GM21381 (cell line): ENCODE results near the gene NABP2.
"Not testable (repeated sequence)": the region's sequence is repeated elsewhere in the genome, so short reads cannot be mapped to it uniquely, and the experiment has no call there.

ENCODE experiments used
- ATAC-seq: cut with Tn5 transposase; IDR thresholded peaks from one replicate; pipeline ENCODE4 v1.9.1; 2021; ENCODE audit warnings: mild to moderate bottlenecking, moderate library complexity; ENCODE audit not compliant: unreplicated experiment

NABP2 gene

DNA sequence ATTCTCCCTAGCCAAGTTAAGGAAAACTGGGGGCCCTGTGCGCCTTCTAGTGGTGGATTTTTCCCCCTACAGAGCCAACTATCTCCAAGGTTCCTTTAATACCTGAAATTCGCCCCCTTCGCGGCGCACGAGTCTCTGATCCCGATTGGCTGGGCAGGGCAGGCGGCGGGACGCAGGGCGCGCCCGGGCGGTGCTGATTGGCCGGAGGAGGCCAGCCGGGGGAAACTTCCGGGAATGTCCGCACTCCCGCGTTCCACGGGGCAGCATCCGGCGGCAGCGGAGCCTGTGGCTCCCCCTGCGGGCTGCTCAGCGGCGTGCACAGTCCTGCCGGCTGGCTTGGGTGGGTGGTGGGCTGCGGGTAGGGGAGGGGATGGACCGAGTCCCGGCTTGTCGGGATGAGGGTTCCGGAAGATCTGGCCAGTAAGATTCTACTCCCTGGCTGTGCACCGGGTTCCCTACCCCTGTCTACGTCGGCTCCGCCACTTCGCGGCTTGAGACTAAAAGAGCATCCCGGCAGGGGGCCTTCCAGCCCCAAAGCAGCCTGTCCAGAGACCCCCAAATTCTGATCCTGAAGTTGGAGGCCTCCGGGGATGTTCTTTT, at the start of gene NABP2:
Gene NABP2, plus strand, starts transcription at position 241 of the 600 bp plus-strand sequence. CDS start 515 bp downstream, outside the sequence.
- peak; percentile 74 for ATAC-seq

DNA sequence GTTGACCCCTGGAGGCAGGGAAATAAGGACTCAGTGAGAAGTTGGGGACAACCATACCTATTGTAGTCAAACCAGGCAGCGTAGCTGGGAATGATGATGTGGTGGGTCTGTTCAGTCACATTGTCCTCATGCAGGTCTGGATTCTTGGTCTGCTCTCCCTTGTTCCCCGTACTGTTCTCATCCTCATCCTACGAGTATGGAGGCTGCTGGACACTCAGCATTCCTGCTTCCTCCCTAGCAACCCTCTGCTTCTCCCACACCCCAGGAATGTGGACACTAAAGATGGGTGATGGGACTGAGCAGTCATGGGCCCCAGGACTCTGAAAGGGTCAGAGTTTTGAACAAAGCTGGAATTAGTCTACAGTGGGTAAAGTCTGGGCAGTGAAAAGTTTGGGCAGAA, 45.8 kb upstream of the NABP2 start:
- no peak for ATAC-seq

DNA sequence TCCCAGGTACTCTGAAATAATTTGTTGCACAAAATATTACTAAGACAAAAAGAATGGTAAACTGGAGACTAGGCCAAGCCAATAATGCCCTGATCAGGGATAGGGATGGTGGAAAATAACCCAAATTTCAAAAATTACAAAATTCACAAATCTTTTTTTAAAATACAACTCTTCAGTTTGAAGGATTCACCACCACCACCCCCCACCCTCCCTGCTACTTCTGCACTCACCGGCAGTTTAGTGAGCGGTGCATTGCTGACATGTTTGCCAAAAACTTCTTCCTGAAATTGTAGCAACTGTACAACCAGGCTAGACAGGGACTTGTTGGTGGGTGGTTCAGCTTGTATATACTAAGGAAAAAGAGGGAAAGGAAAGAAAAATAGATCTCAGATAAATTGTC, 37.2 kb upstream of the NABP2 start:
- ATAC-seq: no peak

DNA sequence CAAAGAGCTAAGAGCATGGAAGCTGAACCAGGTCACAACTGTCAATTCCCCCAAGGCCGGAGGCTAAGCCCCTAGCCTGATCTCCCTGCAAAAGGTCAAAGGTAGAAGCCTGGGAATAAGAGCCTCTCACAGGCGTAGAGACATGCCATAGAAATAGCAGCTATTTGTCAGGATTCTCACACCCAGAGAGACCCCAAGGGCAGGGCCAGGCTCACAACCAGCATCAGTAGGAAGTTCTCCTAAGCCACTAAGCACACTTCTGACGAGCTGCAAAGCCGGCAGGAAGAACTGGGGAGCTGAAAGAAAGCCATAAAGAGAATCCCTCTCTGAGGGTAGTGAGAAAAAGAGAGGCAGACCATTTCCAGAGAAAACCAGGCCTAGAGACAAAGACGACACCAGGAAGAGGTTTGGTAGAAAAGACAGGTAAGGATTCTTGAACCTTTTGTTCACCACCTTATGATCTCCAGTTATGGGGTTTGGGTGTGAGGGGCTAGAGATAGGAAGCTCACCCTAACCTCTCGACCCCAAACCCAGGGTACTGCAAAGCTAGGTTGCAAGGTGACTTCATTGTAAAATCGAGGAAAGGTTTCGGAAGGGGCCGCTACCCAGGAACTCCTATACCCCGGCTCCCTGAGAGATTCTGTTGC, 35.9 kb upstream of the NABP2 start:
- ATAC-seq: no peak

DNA sequence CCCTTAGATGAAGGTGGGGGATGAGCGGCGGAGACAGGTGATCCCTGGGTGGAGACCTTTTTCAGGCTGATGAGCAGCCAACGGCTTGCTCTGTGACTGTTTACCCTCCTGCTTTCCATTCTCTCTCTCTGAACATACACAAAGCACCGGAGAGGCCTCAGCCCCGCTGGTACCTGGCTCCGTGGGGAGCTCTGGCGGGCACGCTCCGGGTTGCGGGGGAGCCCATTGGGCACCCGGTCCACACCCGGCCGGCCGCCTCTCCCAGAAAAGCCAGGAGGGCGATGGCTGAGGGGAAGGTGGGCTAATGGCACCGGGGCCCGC, 35.4 kb upstream of the NABP2 start:
- no peak for ATAC-seq

DNA sequence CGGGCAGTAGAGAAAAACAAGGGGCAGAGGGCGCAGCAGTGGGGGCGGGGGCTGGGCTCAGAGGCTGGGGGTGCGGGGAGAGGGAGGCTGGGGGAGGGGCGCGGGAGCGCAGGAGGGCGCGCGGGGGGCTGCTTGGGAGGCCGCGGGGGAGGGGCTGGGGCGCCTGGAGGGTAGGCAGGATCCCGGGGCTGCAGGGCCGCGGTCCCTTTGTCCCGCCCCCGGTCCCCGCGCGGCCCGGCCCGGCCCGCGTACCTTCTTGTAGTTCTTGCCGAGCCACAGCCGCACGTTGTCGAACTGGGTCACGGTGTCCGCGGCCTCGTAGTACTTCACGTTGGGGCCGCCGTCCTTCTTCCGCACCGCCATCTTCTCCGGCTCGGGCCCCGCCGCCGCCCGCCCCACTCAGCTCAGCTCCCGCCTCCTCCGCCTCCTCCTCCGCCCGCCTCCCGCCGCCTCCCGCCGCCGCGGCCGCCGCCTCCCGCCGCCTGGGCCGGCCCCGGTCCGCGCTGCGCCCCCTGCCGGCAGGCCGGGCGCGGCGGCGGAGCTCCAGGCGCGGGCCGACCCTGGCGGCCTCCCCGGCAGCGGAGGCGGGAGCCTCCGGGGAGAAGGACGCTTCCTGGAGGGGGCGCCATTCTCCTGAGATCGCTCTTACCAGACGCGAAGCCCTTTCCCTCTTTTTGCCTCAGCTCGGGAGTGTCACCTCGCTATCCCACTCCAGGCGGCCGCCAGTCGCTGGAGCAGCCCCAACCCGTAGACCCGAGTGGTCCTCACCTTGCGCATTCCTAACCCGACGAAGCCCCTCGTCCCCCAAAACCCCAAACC, 34.8 kb upstream of the NABP2 start, which contains the start of gene SMARCC2:
Gene SMARCC2, minus strand, starts transcription at position 385 of the 819 bp plus-strand sequence. Its CDS starts 22 bp downstream, at position 363.
- peak; percentile 69 for ATAC-seq

DNA sequence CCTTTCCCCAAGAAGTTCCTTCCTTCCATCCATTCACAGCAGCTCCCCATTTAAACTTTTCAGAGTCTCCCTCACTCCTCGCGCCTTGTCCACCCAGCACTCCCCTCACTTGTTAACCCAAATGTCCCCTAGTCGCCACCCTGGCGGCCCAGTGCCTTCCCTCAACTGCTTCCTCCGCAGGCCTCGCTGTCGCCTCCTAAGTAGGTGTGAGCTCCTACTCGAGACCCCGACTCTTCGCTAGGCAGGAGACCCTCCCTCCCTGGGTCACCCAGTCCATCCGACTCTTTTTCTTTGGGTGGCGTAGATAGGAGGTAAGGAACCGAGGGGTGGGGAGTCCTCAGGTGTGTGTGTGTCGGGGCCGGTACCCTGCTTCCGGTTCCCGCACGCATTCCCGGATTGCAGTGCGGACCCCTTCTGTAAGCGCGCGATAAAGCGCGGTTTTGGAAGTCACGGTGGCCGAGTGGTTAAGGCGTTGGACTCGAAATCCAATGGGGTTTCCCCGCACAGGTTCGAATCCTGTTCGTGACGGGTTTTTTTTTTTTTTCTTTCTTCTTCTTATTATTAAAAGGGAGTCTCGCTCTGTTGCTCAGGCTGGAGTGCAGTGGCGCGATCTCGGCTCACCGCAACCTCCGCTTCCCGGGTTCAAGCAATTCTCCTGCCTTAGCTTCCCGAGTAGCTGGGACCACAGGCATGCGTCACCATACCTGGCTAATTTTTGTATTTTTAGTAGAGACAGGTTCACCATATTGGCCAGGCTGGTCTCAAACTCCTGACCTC, 34.0 kb upstream of the NABP2 start:
- peak; percentile 36 for ATAC-seq

DNA sequence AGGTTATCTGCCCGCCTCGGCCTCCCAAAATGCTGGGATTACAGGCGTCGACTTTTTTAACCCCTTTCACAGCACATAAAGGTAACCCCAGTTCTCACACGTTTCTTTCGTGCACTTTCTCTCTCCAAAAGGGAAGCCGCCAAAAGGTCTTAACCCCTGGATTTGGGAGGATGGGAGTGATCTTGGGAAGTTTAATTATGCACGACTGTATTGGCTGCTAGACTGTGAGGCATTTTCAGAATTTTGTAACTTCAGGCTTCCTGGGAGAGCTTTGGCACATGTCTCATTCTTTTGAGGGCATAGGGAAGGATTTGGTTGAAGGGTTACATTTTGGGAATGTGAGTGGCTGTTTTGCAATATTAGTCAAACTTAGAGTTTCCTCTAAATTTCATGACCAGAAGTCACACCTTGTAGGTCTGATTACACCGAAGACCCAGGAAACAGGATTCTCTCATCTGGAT, 33.4 kb upstream of the NABP2 start:
- ATAC-seq: no peak

DNA sequence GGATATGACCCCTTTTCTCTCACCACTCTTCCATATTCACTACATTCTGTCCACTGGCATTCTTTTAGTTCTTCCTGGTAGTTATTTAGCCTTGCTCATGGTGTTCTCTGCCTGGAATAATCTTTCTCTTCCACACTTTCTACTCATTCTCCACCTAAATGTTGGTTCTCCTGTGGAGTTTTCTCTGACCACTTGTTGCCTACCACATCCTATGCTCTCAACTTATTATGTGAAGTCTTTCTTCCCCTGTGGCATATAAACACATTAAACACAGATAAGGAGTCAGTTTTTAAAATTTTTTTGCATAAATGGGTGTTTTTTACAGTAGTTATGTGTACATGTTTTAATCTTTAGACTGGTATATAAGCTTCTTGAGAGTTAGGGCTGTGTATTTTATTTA, 31.6 kb upstream of the NABP2 start:
- no peak for ATAC-seq

DNA sequence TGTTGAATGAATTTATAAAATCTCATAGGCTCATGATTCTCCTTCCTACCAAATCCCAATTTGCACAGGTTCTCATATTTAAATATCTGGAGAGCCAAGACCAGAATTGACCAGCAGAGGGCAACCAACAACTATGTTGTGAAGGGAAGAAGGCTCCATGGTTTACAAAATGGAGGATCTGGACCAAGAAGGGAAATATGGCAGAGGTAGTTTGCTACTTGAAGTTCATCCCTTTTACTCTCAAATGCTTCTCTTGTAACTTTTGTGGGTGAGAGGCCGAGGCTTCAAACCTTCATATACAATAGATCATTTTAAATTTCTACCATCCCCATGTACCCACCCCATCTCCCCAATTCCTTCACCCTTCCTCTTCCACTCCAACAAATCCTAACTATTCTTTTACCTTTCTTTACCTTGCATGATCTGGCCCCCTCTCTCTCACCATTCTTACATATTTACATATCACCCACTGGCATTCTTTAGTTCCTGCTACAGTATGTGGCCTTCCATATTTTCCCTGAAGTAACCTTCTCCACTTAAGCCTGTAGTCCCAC, 31.0 kb upstream of the NABP2 start:
- ATAC-seq: no peak

DNA sequence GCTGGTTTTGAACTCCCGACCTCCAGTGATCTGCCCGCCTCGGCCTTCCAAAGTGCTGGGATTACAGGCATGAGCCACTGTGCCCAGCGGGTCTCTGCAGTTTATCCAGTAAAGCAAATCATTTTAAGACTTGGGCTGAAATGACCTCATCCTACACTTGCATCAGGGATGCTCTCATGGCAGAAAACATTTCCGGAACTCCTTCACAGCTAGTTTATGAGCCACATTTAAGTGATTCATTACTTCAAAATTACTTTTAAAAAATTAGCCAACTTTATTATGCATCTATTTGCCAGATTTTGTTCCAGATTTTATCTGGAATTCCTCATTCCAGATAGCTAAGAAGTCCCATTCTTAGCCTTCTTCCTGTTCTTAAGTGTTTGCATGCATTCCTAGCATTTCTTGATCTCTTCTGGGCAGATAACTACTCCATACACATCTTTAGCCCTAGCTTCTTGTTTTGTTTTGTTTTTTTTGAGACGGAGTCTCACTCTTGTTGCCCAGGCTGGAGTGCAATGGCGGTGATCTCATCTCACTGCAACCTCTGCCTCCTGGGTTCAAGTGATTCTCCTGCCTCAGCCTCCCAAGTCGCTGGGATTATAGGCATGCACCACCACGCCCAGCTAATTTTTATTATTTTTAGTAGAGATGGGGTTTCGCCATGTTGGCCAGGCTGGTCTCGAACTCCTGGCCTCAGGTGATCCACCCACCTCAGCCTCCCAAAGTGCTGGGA, 27.2 kb upstream of the NABP2 start:
- ATAC-seq: not testable (repeated sequence)

DNA sequence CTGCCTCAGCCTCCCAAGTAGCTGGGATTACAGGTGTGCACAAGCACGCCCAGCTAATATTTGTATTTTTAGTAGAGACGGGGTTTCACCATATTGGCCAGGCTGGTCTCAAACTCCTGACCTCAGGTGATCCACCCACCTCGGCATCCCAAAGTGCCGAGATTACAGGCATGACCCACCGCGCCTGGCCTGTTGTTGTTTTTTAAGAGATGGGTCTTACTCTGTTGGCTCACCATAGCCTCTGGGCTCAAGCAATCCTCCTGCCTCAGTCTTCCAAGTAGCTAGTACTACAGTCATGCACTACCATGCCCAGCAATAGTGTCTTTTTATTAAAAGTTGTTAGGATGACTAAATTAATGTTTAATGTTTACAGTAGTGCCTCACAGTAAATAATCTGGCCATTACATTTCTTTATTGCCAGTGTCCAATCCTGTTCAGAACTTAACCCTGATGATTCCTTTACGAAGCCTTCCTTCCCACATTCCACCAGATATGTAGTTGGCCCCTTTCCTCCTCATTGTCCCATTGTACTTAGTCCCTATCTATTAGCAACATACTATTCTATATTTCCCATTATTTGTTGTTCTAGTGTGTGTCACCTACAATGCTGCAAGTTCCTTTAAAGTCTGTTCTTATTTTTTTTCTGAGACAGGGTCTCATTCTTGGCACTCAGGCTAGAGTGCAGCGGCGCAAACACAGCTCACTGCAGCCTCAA, 26.1 kb upstream of the NABP2 start:
- no peak for ATAC-seq

DNA sequence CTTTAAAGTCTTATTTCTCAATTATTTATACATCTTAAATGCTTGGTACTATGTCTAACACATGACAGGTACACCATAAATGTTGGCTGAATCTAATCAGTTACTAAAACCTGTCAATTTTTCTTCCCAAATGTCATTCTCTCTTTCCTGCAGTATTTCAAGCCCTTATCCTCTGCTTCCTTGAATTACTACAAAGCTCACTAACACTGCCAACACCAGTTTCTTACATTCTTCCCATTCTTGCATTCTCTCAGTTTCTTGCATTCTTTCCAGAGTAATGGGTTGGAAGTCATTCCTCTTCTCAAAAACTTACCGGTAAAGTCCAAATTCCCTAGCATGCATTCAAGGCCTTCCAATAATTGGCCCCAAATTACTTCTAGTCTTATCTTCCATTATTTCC, 25.3 kb upstream of the NABP2 start:
- ATAC-seq: no peak

DNA sequence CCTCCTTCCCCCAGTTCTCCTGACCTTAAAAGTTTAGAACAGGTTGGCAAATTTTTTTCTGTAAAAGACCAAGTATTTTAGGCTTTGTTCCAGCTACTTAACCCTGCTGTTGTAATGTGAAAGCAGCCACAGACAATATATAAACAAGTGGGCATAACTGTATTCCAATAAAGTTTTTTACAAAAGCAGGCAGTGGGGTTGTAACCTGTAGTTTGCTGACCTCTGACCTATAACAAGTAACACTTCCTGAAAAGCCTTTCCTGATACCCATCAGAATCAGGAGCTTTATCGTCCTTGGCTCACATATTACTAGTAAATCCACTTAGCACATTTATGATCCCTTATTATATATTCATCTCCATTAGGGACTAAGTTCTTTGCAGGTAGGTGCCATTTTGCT, 21.8 kb upstream of the NABP2 start:
- no peak for ATAC-seq

DNA sequence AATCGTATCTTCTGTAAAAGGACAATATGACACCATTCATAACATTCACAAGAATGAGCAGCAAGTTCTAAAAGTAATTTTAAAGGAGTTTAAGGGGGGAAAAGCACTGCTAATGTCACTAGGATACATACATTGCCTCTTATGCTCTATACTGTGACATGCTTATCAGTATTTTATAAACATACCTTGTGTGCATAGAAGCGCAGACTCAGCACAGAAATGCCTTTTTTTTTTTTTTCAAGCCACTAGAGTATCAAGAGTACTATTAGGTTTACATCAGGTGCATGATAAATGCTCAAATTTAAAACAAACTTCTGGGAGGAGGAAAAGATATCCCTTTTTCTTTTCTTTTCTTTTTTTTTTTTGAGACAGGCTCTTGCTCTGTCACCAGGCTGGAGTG, 21.3 kb upstream of the NABP2 start:
- ATAC-seq: no peak

DNA sequence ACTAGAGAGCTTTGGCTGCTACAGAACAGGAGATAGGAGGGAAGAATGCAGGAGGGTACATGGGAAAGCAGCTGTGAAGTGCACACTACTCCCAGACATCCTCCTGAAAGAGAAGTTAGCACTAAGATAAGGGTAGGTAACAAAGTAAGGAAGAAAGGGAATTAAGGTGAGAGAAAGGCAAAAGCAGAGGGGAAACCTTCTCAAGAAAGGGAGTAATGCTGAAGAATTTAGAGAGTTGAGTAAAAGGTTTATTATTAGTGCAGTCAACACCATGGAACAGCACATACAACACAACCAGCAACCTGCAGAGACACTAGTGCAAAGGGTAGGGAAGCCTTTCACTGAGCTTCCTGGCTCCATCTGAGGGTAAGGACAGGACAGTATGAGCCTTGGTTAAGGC, 19.9 kb upstream of the NABP2 start:
- no peak for ATAC-seq

DNA sequence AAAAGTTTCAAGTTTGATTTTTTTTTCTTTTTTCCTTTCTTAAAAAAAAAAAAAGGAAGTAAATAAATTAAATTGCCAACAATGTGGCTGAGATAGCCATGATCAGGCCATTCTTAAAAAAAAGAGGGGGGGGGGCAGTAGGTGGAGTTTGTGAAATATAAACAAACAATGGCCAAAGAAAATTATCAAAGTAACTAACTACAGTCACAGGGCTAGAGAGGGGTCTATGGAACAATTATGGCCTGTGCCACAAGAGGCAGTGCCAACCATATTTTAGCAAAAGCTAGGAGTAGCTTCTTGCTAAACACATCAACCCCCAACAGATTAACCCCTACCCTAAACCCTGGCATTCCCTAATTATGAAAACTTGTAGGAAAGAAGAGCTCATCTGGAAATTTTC, 18.7 kb upstream of the NABP2 start:
- no peak for ATAC-seq

DNA sequence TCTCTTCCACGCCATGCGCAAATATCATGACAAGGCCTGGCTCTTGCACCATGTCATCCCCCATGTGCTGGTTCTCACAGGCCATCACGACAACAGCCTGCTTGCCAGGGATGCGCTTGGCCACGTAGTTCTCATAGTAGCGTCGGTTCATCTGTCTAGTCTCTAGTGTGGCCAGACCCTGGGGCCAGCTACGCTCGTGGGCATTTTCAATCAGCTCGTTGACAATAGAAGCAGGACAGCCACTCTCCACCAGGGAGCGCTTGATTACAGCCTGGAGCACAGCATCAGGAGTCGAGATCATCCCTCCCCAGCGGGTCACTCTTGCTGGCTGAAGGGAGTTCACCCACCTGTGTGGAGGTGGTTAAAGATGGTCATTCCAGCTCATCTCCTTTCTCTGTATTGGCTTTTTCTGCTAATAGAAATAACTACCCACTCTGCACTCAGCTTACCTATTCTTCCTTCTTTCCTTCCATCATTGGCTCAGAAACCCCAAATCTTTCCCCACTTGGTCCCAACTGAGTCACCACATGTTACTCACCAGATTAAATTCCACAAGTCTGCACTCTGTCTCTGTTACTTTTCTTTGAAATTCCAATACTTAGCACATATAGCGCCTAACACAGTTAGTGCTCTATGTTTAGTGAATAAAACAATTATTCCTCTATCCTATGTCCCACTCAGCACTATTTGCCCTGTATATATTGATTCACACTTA, 17.5 kb upstream of the NABP2 start:
- ATAC-seq: no peak

DNA sequence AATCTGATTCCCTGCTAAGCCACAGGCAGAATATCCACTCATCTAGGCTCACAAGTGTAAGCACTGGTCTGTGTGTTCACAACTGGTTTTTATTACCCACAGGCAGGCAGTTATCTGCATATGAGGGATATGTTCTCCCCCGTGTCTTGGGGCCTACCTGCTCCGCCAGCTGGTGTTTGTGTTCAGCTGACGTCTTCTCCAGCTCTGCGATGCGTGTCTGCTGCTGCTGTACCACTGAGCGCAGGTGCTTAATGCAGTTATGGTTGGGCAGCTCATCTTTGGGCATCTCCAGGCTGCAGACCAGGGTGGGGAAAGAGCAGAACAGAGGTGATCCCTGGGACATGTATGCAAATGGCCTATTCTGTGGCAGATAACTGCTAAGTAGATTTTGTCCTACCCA, 16.1 kb upstream of the NABP2 start:
- ATAC-seq: no peak
